AG09309 (cell line): ENCODE data around the gene ZNF500.

Experiments used
- DNase-seq: peaks from one replicate; pipeline ENCODE4 v3.0.0-alpha.2; 2010; ENCODE audit warnings: low read depth
- H3K4me3 ChIP-seq: 2 replicates; pipeline ENCODE4 v1.5.1; 2011; ENCODE audit warnings: mild to moderate bottlenecking, low read depth, low read length, moderate library complexity; ENCODE audit not compliant: control insufficient read depth
- CTCF ChIP-seq: IDR thresholded peaks from 2 replicates; pipeline ENCODE4 v1.5.1; 2011; ENCODE audit warnings: mild to moderate bottlenecking, low read depth, low read length, inconsistent platforms; ENCODE audit not compliant: insufficient read depth, control insufficient read depth; ENCODE audit errors: missing control alignments

ZNF500 gene

DNA sequence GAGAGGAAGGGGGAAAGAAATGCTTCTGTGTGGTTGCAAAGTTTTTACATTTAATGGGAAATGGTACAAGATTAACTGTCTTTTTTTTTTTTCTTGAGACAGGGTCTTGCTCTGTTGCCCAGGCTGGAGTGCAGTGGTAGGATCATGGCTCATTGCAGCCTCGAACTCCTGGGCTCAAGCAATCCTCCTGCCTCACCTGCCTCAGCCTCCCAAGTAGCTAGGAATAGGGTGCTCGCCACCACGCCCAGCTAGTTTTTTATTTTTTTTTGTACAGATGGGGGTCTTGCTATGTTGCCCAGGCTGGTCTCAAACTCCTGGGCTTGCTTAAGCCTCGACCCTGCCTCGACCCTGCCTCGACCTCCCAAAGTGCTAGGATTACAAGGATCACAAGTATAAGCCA is 39.3 kb upstream of the ZNF500 start:
- no peak overlapping the region for H3K4me3 ChIP-seq
- no peak for DNase-seq
- no peak for TF ChIP-seq CTCF

- TF ChIP-seq CTCF = no peak
- no peak for DNase-seq
- H3K4me3 ChIP-seq = no peak overlapping the region
Observed at GRCh38 chr16:4805231-4805630, 38.3 kb upstream of the ZNF500 start.

GRCh38 chr16:4803898-4804762 is 37.2 kb upstream of the ZNF500 start:
- H3K4me3 ChIP-seq = no peak overlapping the region
- TF ChIP-seq CTCF = no peak
- no peak for DNase-seq

- H3K4me3 ChIP-seq = no peak overlapping the region
- no peak for DNase-seq
- no peak for TF ChIP-seq CTCF
Observed at GRCh38 chr16:4803401-4803844, 36.5 kb upstream of the ZNF500 start.

DNA sequence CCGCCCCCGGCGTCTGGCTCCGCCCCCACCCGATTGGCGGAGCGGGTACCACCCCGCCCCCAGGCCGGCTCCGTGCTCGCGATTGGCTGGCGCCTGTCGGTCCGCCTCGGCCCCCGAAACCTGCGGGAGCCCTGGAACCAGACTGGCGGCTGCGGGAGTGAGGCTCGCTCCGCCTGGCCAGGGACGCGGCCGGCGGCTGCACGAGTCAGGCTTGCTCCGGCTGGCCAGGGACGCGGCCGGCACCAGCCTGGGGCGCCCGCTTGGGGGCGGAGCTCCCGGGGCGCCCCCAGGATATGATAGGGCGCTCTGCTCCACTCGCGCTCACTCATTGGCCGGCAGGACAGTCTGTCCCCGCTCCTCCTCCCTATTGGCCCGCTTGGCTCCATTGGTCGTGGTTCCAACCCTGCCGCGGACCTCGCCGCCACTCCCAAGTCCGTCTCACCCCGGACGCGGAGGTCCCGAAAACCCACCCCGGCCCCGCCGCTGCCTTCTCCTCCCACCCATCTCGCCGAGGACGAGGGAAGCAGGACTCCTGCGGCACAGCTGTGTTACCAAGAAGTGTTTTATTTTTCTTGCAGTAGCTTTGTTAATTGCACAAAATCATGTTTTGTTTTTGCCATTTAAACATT is 35.8 kb upstream of the ZNF500 start:
- H3K4me3 ChIP-seq = peak overlapping the region; percentile 50
- TF ChIP-seq CTCF = no peak
- peak; percentile 61 for DNase-seq

DNA sequence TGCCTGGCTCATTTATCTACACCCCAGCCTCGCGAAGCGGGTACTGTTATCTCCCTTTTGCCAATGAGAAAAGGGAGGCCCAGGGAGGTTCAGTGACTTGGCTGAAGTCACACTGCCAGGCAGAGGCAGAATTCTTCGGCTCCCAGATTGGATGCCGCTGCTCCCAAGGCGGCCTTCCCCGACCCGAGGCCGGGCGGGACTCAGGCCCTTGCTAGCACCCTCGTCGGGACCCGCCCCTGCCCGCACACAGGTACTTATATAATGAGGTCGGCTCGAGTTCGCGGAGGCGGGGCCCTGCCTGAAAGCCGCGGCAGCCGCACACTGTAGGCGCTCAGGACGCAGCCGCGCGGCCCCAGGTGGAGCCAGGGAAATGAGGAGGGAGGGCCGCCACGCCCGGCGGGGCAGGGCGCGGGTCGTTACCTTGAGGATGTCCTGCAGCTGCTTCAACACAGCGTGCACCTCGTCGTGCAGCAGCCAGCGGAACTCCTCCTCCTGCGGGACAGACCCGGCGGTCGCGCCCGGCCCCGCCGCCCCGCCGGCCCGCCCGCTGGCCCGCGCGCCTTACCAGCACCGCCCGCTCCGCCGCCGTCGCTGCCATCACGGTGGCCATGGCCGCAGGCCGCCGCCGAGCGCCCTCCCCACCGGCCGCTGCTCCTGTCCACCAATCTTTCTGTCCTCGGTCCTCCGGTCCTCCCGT is 35.1 kb upstream of the ZNF500 start, which contains the start of gene ROGDI:
Gene ROGDI, minus strand, starts transcription at position 672 of the 697 bp plus-strand sequence. Its CDS starts 62 bp downstream, at position 610.
- DNase-seq = no peak
- TF ChIP-seq CTCF = no peak
- H3K4me3 ChIP-seq = peak within 1 kb of the TSS; percentile 50
